HepG2 (cell line): ENCODE measurements around the gene DCDC2C. TPM values are rescaled to one million over a fixed set of nuclear protein-coding genes. Genes with fewer than 3 reads are reported as not detected.
A peak's percentile ranks its signal among the peaks of the same experiment; 100 is the strongest.

ENCODE experiments used
- CTCF ChIP-seq: sonication (generic); formaldehyde crosslinking; IDR thresholded peaks from 2 replicates; pipeline ENCODE4 v1.5.0; 2020; ENCODE audit warnings: mild to moderate bottlenecking, missing genetic modification reagents, moderate library complexity
- DNMT1 ChIP-seq: sonication (generic); formaldehyde crosslinking; IDR thresholded peaks from 2 replicates; pipeline ENCODE4 v1.5.1; 2020; ENCODE audit warnings: mild to moderate bottlenecking, missing genetic modification reagents
- E2F1 ChIP-seq: sonication (generic); formaldehyde crosslinking; IDR thresholded peaks from 2 replicates; pipeline ENCODE4 v1.5.0; 2020; ENCODE audit warnings: missing genetic modification reagents
- ELF3 ChIP-seq: IDR thresholded peaks from 2 replicates; pipeline ENCODE4 v1.6.1; 2016; ENCODE audit warnings: missing genetic modification reagents, missing compliant biosample characterization
- HMGA1 ChIP-seq: sonication (generic); formaldehyde crosslinking; conservative IDR thresholded peaks from 2 replicates; pipeline ENCODE4 v1.4.0; 2020; ENCODE audit warnings: missing genetic modification reagents
- IKZF1 ChIP-seq: fragments of 450-650 bp; IDR thresholded peaks from 2 replicates; pipeline ENCODE4 v1.7.1; 2016
- IRX3 ChIP-seq: sonication (generic); formaldehyde crosslinking; IDR thresholded peaks from 2 replicates; pipeline ENCODE4 v1.8.1; 2023; ENCODE audit warnings: mild to moderate bottlenecking, low read depth, missing genetic modification reagents, borderline replicate concordance
- KLF12 ChIP-seq: sonication (generic); formaldehyde crosslinking; IDR thresholded peaks from 2 replicates; pipeline ENCODE4 v1.4.0; 2020; ENCODE audit warnings: missing genetic modification reagents, borderline replicate concordance
- NR2C2 ChIP-seq: sonication (generic); formaldehyde crosslinking; IDR thresholded peaks from 2 replicates; pipeline ENCODE4 v1.4.0; 2020; ENCODE audit warnings: missing genetic modification reagents, mild to moderate bottlenecking, moderate library complexity, borderline replicate concordance
- RBM22 ChIP-seq: fragments of 200-400 bp; formaldehyde crosslinking; optimal IDR thresholded peaks from 2 replicates; pipeline ENCODE3; 2017; ENCODE audit warnings: mild to moderate bottlenecking, low read length, moderate library complexity
- SNRNP70 ChIP-seq: fragments of 200-400 bp; formaldehyde crosslinking; IDR thresholded peaks from 2 replicates; pipeline ENCODE4 v1.6.1; 2017; ENCODE audit warnings: mild to moderate bottlenecking, low read depth, low read length, moderate library complexity
- SP5 ChIP-seq: IDR thresholded peaks from 2 replicates; pipeline ENCODE4 v1.6.1; 2016; ENCODE audit warnings: low read depth, borderline replicate concordance
- STAG1 ChIP-seq: sonication (generic); formaldehyde crosslinking; IDR thresholded peaks from 2 replicates; pipeline ENCODE4 v1.4.0; 2020; ENCODE audit warnings: missing genetic modification reagents
- TOPORS ChIP-seq: sonication (generic); formaldehyde crosslinking; IDR thresholded peaks from 2 replicates; pipeline ENCODE4 v1.8.0; 2023; ENCODE audit warnings: mild to moderate bottlenecking, missing genetic modification reagents
- ZBTB4 ChIP-seq: sonication (generic); formaldehyde crosslinking; IDR thresholded peaks from 2 replicates; pipeline ENCODE4 v1.4.0; 2020; ENCODE audit warnings: missing genetic modification reagents, mild to moderate bottlenecking, borderline replicate concordance
- ZNF652 ChIP-seq: IDR thresholded peaks from 2 replicates; pipeline ENCODE4 v1.6.1; 2016; ENCODE audit warnings: low read depth, borderline replicate concordance
- ZSCAN21 ChIP-seq: sonication (generic); formaldehyde crosslinking; IDR thresholded peaks from 2 replicates; pipeline ENCODE4 v1.8.0; 2022; ENCODE audit warnings: mild to moderate bottlenecking, missing genetic modification reagents, moderate library complexity, borderline replicate concordance
- polyA plus RNA-seq, 8 experiments: library from polyadenylated mRNA; depleted of rRNA in 3 of 8; stranded (reverse) in 7 of 8; unstranded in 1 of 8; fragments of >200 nt; fragmentation: Illumina TruSeq in 4 of 8; extraction: Trizol in 4 of 8; gene quantifications; 2 replicates each; pipeline versions ENCODE4 v1.2.1 to v1.2.3, GENCODE V29; 2011 to 2016; ENCODE audit warnings: low read depth in 4 of 8, missing spikeins in 1 of 8, mixed read lengths in 1 of 8; ENCODE audit not compliant: insufficient read depth in 1 of 8
- total RNA-seq, 5 experiments: library from RNA; depleted of rRNA; stranded (reverse); fragments of >200 nt; fragmentation: Illumina TruSeq; extraction: Trizol; gene quantifications; 2 replicates each; pipeline ENCODE4 v1.2.3, GENCODE V29; 2016; ENCODE audit warnings: low read depth in 1 of 5
- TF ChIP-seq, protein P1 (sequence below), 2 experiments: sonication (generic) in 1 of 2; formaldehyde crosslinking in 1 of 2; IDR thresholded peaks; 2 replicates each; pipeline versions ENCODE4 v1.4.0 to v1.6.1; 2018 to 2020; ENCODE audit warnings: missing genetic modification reagents in 2 of 2, borderline replicate concordance in 1 of 2, low read depth in 1 of 2, mild to moderate bottlenecking in 1 of 2, missing biosample characterization in 1 of 2
- TF ChIP-seq, protein P2 (sequence below): sonication (generic); formaldehyde crosslinking; IDR thresholded peaks from 2 replicates; pipeline ENCODE4 v1.4.0; 2020; ENCODE audit warnings: mild to moderate bottlenecking, missing genetic modification reagents
- TF ChIP-seq, protein P3 (sequence below): sonication (generic); formaldehyde crosslinking; IDR thresholded peaks from 2 replicates; pipeline ENCODE4 v1.4.0; 2020; ENCODE audit warnings: missing genetic modification reagents

The DCDC2C gene
- total and polyA plus RNA-seq, 2 of the 13 experiments (the other 11 are each of a cell fraction or from before 2014, with no cell fraction given) = not detected

DNA sequence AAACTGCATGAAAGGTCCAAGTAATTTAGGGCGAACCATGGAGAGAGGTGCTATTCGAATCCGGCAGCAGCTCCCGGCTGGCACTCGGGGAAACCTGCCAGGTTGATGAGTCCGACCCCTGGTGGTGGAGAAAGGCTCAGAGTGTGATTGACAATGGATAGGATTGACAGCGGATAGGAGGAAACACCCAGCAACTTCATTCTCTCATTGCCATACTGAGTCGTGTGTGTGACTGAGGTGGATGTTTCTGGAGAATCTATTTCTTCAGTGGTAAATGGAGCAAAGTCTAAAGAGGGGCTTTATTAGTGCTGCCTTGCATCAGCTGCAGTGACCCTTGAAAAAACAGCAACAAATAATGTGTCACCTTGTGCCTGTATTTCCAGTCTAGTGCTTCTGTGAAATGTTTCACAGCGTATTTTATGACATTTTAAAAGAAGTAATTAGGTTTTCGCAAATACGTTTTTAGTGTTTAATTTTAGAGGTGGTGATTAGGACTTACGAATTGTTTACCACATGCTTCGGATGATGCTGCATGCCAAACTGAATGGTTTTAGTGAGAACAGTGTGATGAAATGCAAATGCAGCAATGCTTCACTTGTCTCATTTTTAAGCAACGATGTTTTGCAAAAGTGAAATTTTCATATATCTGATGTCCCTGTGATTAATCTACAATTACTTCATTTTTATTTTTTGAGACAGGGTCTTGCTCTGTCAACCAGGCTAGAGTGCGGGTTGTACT lies 102.0 kb downstream of the DCDC2C start (continued):
- TF ChIP-seq, protein P1, sequence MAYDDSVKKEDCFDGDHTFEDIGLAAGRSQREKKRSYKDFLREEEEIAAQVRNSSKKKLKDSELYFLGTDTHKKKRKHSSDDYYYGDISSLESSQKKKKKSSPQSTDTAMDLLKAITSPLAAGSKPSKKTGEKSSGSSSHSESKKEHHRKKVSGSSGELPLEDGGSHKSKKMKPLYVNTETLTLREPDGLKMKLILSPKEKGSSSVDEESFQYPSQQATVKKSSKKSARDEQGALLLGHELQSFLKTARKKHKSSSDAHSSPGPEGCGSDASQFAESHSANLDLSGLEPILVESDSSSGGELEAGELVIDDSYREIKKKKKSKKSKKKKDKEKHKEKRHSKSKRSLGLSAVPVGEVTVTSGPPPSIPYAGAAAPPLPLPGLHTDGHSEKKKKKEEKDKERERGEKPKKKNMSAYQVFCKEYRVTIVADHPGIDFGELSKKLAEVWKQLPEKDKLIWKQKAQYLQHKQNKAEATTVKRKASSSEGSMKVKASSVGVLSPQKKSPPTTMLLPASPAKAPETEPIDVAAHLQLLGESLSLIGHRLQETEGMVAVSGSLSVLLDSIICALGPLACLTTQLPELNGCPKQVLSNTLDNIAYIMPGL (CRISPR knock-in tag; IDR thresholded peaks at IDR 0.05; ENCODE audit: borderline replicate concordance in 1 of 2, low read depth in 1 of 2) = 0 out of 4 replicates have a peak, but pooled peaks of 1 of the 2 experiments have one; percentile 18
- TF ChIP-seq IRX3 (CRISPR knock-in tag) (no peak), SP5 (CRISPR knock-in tag) (no peak), DNMT1 (CRISPR knock-in tag) (no peak), IKZF1 (no peak), ELF3 (CRISPR knock-in tag) (peak; percentile 34; the same call in 1 of the 2 replicates), ZSCAN21 (no peak), HMGA1 (CRISPR knock-in tag) (no peak), SNRNP70 (no peak), ZNF652 (CRISPR knock-in tag) (no peak), ZBTB4 (CRISPR knock-in tag) (no peak), TOPORS (no peak), RBM22 (no peak), NR2C2 (no peak), STAG1 (CRISPR knock-in tag) (peak; percentile 48), KLF12 (CRISPR knock-in tag) (no peak), CTCF (CRISPR knock-in tag) (peak; percentile 78), E2F1 (CRISPR knock-in tag) (no peak)
- TF ChIP-seq, protein P2, sequence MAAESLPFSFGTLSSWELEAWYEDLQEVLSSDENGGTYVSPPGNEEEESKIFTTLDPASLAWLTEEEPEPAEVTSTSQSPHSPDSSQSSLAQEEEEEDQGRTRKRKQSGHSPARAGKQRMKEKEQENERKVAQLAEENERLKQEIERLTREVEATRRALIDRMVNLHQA (CRISPR knock-in tag) = no peak
- TF ChIP-seq, protein P3, sequence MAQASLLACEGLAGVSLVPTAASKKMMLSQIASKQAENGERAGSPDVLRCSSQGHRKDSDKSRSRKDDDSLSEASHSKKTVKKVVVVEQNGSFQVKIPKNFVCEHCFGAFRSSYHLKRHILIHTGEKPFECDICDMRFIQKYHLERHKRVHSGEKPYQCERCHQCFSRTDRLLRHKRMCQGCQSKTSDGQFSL (CRISPR knock-in tag) = no peak
